HG02981 (cell line): ENCODE data around the gene KCTD21.
"Not testable (repeated sequence)": the region's sequence is repeated elsewhere in the genome, so short reads cannot be mapped to it uniquely, and the experiment has no call there.

Source experiments
- ATAC-seq: cut with Tn5 transposase; IDR thresholded peaks from one replicate; pipeline ENCODE4 v1.9.1; 2021; ENCODE audit warnings: mild to moderate bottlenecking, moderate library complexity; ENCODE audit not compliant: unreplicated experiment

Gene KCTD21, protein sequence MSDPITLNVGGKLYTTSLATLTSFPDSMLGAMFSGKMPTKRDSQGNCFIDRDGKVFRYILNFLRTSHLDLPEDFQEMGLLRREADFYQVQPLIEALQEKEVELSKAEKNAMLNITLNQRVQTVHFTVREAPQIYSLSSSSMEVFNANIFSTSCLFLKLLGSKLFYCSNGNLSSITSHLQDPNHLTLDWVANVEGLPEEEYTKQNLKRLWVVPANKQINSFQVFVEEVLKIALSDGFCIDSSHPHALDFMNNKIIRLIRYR

DNA sequence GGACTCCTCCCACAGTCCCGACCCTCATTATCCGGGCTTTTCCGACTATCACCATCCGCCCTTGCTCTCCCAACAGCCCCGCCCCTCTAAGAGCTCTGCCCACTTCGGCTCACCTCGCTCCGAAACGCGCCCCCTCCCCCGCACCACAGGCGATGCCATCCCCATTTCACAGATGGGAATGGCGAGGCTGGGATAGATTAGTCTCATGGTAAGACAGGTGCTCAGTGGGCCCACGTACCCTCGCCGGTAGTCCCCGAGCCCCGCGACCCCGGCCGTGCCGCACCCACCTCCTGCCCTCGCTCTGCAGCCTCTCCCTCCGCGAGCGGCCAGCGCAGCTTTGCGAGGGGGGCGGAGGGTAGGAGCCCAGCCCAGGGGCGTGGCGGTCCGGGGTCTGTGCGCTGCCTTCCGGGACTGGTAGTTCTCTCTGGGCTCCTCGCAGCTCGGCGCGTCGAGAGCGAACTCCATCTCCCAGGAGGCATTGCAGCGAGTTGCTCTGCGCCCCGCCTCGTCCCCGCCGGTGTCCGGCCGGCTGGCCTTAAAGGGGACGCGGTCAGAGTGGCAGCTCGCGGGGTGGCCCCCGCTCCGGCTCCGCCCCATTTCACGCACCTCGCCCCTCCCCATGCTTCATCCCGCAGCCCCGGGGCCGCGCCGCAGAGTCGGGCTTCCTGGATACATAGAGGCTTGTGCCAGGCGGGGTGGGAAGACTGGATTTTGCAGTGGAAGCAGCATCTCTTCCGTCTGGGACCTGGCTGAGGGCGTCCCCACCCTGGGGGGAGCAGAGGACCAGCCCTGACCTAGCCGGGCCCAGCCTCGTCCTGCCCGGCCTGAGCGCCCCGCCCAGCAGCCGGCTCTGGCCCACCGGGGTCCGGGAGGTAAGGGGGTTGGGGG, at the start of gene KCTD21, which contains the start of gene USP35:
Gene KCTD21, minus strand, starts transcription at position 341 of the 888 bp plus-strand sequence. CDS start 14,072 bp downstream, outside the sequence.
Gene USP35, plus strand, starts transcription at position 634 of the 888 bp plus-strand sequence. CDS start 7,327 bp downstream, outside the sequence.
- ATAC-seq: peak; percentile 98

DNA sequence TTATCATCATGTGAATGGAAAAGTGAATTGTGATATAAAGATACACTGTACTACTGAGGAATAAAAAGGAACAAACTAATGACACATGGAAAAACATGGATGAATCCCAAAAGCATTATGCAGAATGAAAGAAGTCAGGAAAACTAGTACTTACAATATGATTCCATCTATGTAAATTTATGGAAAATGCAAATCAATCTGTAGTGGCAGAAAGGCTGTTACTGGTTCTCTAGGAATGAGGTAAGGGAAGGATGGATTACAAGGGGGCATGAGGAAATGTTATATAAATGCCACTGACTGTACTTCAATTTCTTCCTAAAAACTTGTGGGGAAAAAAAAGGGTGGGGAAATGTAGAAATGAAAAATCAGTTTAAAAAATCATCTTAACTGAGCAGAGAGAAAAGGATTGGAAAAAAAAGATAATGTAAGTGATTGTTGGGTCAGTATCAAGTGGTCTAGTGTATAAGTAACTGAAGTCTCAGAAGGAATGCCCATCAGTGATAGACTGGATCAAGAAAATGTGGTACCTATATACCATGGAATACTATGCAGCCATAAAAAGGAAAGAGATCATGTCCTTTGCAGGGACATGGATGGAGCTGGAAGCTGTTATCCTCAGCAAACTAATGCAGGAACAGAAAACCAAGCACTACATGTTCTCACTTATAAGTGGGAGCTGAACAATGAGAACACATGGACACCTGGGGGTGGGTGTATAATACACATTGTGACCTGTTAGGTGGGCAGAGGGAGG, 49.0 kb upstream of the KCTD21 start:
- ATAC-seq: no peak

DNA sequence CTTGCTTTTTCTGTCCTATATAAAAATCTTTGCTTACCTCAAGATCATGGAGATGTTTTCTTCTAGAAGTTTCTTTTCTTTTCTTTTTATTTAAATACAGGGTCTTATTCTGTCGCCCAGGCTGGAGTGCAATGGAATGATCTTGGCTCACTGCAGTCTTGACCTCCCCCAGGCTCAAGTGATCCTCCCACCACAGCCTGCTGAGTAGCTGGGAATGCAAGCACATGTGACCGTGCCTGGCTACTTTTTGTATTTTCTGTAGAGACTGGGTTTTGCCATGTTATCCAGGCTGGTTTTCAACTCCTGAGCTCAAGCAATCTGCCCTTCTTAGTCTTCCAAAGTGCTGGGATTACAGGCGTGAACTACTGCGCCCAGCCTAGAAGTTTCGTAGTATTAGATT, 45.6 kb upstream of the KCTD21 start:
- no peak for ATAC-seq

DNA sequence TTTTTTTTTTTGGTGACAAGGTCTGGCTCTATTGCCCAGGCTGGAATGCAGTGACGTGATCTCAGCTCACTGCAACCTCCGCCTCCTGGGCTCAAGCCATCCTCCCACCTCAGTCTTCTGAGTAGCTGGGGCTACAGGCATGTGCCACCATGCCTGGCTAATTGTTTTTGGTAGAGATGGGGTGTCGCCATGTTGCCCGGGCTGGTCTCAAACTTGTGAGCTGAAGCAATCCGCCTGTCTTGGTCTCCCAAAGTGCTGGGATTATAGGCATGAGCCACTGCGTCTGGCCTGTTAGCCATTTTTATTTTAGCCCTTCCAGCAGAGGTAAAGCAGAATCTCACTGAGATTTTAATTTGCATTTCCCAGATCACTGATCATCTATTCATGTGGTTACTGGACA, 44.6 kb upstream of the KCTD21 start:
- not testable (repeated sequence) for ATAC-seq

DNA sequence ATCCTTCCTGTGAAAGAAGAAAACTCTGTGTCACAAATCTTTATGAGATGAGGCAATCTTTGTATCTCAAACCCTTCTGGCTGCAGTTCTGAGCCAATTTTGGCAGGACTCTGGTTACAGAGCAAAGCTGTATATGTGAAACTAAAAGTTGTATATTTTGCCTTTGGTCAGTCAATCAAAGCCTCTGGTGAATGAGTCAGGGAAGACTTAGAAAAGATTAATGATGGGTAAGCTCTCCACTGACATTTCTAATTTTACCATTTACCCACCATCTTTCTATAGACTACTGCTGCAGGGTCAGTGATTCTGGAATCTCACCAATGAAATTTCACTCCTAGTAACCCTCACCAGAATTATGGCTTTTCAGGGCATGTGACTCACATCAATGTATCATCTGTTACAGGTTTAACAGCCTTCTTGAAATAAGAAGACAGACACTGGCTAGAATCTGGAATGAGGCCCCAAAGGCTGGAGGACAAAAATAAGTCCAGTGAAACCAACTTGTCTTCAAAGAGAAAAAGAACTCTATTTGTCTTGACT, 43.6 kb upstream of the KCTD21 start:
- no peak for ATAC-seq

DNA sequence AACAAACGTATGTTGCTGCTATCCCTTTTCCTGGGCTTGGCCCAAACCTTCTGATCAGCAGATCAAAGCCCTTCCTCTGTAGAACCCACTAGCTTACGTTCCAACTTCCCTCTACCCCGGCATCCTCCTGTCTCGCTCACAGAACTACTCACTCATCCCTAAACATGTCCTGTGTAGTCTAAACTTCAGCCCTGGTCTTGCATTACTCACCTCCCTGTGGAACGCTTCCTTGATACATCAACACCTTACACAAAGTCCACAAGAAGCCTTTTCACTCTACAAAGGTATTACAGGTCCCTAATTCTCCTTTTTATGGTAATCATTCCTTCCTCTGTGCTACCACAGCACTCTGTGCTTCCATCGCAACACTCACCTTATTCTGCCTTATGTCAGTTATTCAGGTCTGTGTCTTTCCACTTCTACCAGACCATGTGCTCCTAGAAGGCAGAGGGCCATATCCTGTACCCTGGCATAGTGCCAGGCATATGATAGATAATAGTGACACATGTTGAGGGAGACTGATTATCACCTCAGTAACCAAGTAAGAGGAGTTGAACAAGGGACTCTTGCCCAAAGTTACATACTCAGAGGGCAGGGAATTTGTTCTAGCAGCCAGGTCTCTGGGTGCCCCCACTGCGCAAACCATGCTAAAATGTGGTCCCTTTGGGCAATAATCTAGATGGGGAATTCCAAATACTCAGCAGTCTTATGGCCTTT, 41.9 kb upstream of the KCTD21 start:
- ATAC-seq: no peak

DNA sequence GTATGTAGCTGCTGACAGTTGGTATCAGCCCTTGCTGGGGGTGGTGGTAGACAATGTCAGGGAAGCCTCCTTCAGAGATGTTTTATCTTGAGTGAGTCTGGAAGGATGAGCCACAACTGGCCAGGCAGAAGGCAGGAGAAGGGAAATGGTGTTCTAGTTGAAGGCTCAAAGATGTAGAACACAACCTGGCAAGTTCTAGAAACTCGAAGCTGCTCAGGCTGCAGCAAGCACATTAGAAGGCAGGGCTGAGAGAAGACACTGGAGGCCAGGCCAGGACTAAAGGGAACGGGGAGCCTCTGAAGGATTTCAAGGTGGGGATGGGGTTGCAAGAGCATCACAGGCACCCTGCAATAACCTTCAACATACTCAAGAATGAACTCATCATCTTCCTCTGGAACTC, 40.7 kb upstream of the KCTD21 start:
- no peak for ATAC-seq

DNA sequence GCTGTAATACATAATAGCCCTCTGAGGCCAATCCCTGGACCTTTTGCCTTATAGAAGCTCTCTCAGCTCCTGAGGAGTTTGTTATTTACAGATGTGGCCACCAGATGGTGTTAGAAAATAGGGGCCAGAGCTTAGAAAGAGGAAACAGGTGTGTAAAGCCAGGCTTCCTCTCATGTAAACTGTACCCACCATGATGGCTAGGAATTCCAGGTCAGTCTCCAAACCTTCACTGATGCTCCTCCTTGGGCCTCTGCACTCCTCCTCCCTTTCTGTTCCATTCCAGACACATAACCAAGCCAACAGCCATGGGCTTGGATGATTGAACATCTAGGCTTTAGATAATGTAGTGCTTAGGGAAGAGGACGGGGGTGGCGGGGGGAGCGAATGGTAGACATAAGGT, 40.0 kb upstream of the KCTD21 start:
- peak; percentile 57 for ATAC-seq

DNA sequence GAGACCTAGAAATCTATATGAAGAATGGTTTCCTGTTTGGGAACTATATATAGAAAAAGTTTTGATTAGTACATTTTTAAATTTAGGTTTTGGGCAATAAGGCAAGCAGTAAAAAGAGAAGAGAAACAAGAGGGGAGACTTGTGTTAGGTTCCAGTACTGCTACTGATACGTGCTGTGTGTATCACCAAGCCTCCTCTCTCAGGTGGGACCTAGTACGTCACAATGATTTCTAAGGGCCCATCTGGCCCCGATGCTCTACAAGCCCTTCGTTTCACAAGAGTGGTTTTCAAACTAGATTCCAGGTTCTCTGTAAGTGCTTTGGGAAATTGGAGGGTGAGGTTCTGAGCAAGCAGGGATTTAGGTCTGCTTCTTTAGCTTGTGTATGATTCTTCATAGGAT, 39.5 kb upstream of the KCTD21 start:
- no peak for ATAC-seq

DNA sequence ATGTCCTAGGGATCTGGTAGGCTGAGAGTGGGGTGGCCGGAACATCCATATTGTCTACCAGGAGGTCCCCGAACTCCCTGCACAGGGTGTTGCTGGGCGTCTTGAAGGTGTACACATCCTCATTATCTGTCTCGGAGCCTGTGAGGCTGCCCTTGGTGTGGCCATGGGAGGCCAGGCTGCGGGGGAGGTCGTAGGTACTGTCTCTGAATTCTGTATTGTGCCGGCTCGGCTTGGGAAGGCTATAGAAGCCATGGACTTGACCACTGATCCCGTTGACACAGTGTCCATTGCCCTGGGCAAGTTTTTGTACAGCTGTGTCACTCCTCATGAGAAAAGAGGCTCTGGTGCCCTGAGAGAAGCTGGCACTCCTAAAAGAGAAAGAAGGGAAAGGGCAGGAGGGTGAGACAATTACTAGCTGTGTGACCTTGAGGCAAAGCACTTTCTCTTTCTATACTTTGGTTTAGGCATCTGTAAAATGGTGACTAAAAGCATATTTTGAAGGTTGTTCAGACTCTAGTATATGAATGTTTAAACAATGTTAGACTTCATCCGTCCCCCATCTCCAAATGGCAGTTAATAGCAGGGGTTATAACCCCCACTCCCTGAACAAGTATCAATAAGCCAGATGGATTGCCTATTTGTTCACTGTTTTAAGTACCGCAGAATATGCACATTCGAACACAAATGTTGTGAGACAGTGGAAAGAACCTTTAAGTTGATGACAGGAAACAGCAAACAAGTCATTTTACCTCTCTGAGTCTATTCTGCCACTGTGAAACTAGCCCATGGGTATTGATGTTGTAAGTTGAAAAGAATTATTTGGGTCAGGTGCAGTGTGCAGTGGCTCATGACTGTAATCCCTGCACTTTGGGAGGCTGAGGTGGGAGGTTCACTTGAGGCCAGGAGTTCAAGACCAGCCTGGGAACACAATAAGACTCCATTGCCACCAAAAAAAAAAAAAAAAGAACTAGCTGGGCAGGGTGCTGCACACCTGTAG, 38.6 kb upstream of the KCTD21 start:
- no peak for ATAC-seq

DNA sequence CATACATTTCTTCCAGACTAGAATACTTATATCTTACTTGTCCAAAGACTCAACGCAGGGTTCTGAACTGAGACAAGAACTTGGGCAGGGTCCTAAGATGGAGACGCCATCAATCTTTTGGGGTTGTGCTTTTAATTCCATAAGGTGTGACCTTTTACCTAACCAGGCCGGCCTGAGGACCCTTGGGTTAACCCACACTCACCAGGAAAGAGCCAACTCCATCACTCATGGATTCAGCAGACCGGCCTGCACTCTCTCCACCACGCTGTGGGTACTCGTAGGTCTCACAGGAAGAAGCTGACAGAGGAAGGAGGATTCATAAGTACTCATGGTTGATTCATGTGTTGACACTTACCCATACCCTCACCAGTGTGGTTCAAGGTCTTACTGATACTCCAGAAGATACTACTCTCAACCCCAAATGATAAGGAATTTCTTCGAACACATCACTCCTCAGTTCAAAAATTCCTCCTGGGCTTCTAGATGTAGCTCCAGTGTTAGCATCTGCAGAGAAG, 36.5 kb upstream of the KCTD21 start:
- ATAC-seq: no peak

DNA sequence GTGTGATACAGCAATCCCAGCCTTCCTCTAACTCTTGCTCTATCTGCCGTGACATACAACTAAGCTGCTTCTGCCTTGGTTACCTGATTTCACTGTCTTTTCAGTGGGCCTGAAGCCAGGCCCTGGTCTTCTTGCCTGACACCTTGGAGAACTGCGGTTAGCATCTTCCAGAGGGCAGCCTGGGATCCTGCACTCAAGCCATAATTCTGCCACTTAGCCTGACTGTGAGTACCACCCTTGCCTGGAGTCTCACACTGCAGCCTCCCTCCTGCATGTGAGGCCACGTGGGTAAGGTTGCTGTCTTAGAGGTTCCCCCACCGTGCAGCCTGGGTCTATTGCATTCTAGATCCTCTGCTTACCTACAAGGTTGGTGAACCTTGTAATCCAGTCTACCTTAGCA, 36.1 kb upstream of the KCTD21 start:
- no peak for ATAC-seq

DNA sequence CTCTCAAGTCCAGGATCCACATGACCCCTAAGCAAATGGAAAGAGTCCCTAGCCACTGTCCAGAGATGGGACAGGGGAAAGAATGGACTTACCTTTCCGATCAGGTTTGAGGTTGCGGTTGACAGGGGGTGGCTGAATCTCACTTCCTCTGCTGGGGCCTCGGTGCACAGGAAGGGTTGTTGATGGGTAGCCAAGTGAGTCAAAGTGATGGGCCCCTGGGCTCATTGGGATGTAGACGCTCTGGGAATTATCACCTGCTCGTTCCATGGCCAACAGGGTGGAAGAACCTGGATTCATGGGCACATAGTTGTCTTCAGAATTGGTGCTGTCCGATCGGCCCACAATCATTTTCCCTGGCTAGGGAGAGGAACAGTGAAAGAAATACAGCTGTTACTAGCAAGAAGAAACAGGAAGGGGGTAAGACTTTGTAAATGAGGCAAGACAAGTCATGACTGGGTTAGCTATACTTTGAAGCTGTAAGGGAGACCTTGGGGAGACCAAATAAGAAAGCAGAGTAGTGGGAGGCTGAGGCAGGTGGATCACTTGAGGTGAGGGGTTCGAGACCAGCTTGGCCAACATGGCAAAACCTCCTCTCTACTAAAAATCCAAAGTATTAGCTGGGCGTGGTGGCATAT, 35.0 kb upstream of the KCTD21 start:
- ATAC-seq: peak; percentile 86

DNA sequence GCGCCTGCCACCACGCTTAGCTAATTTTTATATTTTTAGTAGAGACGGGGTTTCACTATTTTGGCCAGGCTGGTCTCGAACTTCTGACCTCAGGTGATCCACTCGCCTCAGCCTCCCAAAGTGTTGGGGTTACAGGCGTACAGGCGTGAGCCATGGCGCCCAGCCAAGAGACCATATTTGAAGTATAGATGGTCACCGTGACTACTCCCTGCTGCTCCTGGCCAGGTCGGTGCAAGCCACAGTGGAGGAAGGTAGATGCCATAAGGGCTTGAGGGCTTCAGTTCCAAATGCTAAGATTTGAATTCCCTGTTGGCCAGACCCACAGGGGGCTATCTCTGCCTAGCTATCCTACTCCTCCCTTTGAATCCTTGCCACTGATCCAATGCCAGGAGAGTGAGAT, 34.3 kb upstream of the KCTD21 start:
- not testable (repeated sequence) for ATAC-seq

DNA sequence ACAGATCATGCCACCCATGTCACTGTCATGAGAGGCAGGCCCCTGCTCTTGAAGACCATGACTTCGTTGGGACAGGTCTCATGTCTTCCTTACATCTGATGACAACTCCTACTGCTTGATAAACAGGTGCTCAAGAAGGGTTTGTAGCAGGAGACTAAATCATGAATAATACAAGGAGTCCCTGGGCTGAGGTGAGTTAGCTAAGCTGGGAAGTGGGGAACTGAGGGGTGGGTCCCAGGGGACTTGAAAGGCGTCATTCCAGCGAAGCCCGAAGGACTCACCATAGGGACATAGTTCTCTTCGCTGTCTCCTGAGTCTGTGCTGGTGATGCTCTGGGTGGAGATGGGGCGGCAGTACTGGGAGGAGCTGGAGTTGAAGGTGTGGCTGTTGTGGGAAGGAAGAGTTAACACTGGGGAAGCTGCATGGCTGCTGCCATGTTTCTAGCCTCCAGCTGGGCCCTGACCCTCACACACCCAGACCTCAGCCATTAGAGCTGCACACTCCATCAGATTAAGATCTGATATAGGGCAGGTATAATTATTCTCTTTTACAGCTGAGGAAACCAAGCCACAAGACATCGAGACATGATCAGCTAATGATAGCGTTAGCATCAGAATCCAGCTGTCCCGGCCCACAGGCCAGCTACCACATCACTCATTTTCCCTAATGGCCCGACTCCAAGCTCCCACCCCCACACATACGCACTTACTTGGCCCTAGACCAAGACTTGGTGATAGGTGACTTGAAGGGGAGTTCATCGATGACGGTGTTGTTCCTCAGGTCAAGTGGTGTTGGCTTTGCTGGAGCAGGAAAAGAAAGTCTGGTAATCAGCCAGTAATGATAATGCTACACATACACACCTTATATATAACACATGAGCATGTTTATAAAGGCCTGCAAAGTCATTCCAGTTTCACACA, 33.2 kb upstream of the KCTD21 start:
- ATAC-seq: no peak

DNA sequence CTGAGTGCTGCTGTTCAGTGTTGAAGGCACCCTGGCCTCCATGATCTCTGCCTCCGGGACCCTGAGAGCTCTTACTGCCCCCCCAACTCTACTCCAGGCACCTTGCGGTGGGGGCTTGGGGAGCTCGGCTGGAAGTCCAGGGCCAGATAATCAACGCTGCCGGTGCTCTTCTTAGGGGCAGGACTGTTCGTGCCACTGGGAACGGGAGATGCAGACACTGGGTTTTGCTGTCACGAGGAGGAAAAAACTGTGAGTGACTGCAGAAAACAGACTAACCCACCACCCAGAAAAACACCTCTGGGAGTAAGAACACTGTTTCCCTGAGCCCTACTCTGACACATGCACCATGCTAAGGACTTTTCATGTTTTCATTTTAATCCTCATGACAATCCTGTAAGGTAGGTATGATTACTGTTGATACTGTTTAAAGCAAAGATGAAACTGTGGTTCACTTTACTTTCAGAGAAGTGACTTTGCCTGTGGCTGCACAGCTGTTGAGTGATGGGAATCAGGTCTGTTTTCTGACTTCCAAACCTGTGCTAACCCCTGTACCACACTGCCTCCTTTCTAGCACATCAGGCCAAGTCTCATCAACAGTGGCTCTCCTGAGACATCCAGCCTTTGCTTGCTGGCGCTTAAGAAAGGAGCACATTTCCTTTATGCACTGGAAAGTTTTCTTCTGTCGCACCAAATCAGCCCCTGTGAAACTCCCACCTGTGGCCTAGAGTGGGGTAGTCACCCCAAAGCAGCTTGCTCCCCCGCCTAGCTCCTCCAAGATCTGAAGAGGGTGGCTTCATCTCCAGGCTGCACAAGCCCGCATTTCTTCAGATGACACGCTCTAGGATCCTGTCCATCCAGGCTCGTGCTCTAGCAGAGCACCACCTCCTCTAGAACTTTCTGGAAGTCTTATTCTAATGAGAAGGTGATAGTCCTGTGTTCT, 32.1 kb upstream of the KCTD21 start:
- no peak for ATAC-seq
